ENCODE measurements around the gene SIPA1L3. TPM values are rescaled to one million over a fixed set of nuclear protein-coding genes. Genes with fewer than 3 reads are reported as not detected.

The SIPA1L3 gene
- total and polyA plus RNA-seq, 2 experiments from 2014 or later, result 13.7 to 23.3 TPM

DNA sequence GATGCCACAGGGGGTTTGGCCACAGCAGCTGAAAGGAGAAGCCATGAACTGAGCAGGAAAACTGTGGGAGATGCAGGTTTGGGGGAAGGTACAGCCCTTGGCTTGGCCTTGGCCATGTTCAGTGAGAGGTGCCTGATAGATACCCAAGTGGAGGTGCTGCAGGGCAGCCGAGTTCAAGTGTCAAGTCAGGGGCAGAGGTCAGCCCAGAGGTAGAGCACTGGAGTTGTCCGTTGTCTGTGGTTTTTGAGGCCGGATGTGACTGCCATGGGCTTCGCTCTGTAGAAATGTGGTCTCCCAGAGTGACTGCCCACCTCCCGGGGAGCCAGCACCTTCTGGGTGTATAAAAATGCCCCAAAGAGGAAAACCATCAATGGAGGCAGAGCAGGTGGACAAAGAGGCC, 251.7 kb downstream of the SIPA1L3 start:
- H3K27me3 ChIP-seq, result no peaks in the 10 kb centered on the region
- H3K9me2 ChIP-seq (replicated peaks; ENCODE audit: insufficient read depth), result no peaks in the 10 kb centered on the region
- no peak overlapping the region for H3K27ac ChIP-seq
- no peaks in the 10 kb centered on the region for H3K79me2 ChIP-seq
- no peak for DNase-seq (ENCODE audit: low spot score)
- H3K4me1 ChIP-seq (ENCODE audit: insufficient read depth), result no peaks in the 10 kb centered on the region
- no peak overlapping the region for H2AFZ ChIP-seq
- H4K20me1 ChIP-seq (ENCODE audit: insufficient read depth, poor library complexity, severe bottlenecking), result no peaks in the 10 kb centered on the region
- H3K4me2 ChIP-seq, result no peak overlapping the region
- H3K4me3 ChIP-seq, result no peak overlapping the region
- no peaks in the 10 kb centered on the region for H3K9me3 ChIP-seq (ENCODE audit: low read depth)
- no peak for TF ChIP-seq EZH2phosphoT487 (IDR thresholded peaks at IDR 0.05; ENCODE audit: low read depth, severe bottlenecking, unreplicated experiment)
- TF ChIP-seq, protein P1, sequence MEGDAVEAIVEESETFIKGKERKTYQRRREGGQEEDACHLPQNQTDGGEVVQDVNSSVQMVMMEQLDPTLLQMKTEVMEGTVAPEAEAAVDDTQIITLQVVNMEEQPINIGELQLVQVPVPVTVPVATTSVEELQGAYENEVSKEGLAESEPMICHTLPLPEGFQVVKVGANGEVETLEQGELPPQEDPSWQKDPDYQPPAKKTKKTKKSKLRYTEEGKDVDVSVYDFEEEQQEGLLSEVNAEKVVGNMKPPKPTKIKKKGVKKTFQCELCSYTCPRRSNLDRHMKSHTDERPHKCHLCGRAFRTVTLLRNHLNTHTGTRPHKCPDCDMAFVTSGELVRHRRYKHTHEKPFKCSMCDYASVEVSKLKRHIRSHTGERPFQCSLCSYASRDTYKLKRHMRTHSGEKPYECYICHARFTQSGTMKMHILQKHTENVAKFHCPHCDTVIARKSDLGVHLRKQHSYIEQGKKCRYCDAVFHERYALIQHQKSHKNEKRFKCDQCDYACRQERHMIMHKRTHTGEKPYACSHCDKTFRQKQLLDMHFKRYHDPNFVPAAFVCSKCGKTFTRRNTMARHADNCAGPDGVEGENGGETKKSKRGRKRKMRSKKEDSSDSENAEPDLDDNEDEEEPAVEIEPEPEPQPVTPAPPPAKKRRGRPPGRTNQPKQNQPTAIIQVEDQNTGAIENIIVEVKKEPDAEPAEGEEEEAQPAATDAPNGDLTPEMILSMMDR (IDR thresholded peaks at IDR 0.05; ENCODE audit: poor library complexity), result no peak
- TF ChIP-seq EZH2 (IDR thresholded peaks at IDR 0.05; ENCODE audit: borderline replicate concordance), result no peak
- WGBS (ENCODE audit: low lambda C conversion rate, missing lambda C conversion rate), result 89% methylated on average over 5 of the region's 5 CpGs
- H3K36me3 ChIP-seq (replicated peaks; ENCODE audit: insufficient read depth, low read depth), result no peaks in the 10 kb centered on the region

GRCh38 chr19:38162094-38162493, 255.1 kb downstream of the SIPA1L3 start:
- no peak overlapping the region for H3K27ac ChIP-seq
- TF ChIP-seq EZH2phosphoT487 (IDR thresholded peaks at IDR 0.05; ENCODE audit: low read depth, severe bottlenecking, unreplicated experiment), result no peak
- TF ChIP-seq, protein P1 (IDR thresholded peaks at IDR 0.05; ENCODE audit: poor library complexity), result no peak
- TF ChIP-seq EZH2 (IDR thresholded peaks at IDR 0.05; ENCODE audit: borderline replicate concordance), result no peak
- no peak overlapping the region for H3K4me3 ChIP-seq
- H3K4me1 ChIP-seq (ENCODE audit: insufficient read depth), result no peaks in the 10 kb centered on the region
- H3K79me2 ChIP-seq, result no peaks in the 10 kb centered on the region
- H3K27me3 ChIP-seq, result no peaks in the 10 kb centered on the region
- no peak overlapping the region for H2AFZ ChIP-seq
- 89% methylated on average over 5 of the region's 5 CpGs for WGBS (ENCODE audit: low lambda C conversion rate, missing lambda C conversion rate)
- no peak overlapping the region for H3K4me2 ChIP-seq
- H3K36me3 ChIP-seq (replicated peaks; ENCODE audit: insufficient read depth, low read depth), result no peaks in the 10 kb centered on the region
- no peak for DNase-seq (ENCODE audit: low spot score)
- no peaks in the 10 kb centered on the region for H4K20me1 ChIP-seq (ENCODE audit: insufficient read depth, poor library complexity, severe bottlenecking)
- H3K9me2 ChIP-seq (replicated peaks; ENCODE audit: insufficient read depth), result no peaks in the 10 kb centered on the region
- H3K9me3 ChIP-seq (ENCODE audit: low read depth), result no peaks in the 10 kb centered on the region

DNA sequence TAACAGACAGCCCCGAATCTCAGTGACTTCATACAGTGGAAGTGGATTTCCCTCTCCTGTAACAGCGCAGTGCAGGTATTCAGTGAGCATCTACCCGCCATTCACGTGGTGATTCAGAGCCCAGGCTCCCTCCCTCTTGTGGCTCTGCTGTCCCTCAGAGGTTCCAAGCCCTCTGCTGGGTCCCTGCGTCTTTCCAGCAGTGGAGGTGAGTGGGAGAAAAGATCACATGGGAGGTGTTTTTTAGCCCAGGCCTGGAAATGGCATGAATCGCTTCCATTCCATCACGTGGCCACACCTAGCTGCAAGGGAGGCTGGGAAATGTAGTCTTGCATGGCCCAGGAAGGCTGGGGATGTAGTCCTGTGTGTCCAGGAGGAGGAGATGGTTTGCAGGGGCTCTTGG, 255.6 kb downstream of the SIPA1L3 start:
- H3K4me2 ChIP-seq, result no peak overlapping the region
- no peaks in the 10 kb centered on the region for H3K36me3 ChIP-seq (replicated peaks; ENCODE audit: insufficient read depth, low read depth)
- no peaks in the 10 kb centered on the region for H3K9me2 ChIP-seq (replicated peaks; ENCODE audit: insufficient read depth)
- H3K79me2 ChIP-seq, result no peaks in the 10 kb centered on the region
- H3K4me1 ChIP-seq (ENCODE audit: insufficient read depth), result no peaks in the 10 kb centered on the region
- H3K27me3 ChIP-seq, result no peaks in the 10 kb centered on the region
- no peak overlapping the region for H3K27ac ChIP-seq
- TF ChIP-seq EZH2phosphoT487 (IDR thresholded peaks at IDR 0.05; ENCODE audit: low read depth, severe bottlenecking, unreplicated experiment) (no peak), EZH2 (IDR thresholded peaks at IDR 0.05; ENCODE audit: borderline replicate concordance) (no peak)
- TF ChIP-seq, protein P1 (IDR thresholded peaks at IDR 0.05; ENCODE audit: poor library complexity), result no peak
- no peaks in the 10 kb centered on the region for H4K20me1 ChIP-seq (ENCODE audit: insufficient read depth, poor library complexity, severe bottlenecking)
- no peak for DNase-seq (ENCODE audit: low spot score)
- H2AFZ ChIP-seq, result no peak overlapping the region
- no peak overlapping the region for H3K4me3 ChIP-seq
- 98% methylated on average over 7 of the region's 7 CpGs for WGBS (ENCODE audit: low lambda C conversion rate, missing lambda C conversion rate)
- no peaks in the 10 kb centered on the region for H3K9me3 ChIP-seq (ENCODE audit: low read depth)
